Stomach (tissue), 4 donors: ENCODE results near the gene USP40.

Experiments
- EP300 ChIP-seq: sonication (generic); formaldehyde crosslinking; IDR thresholded peaks from one replicate; pipeline ENCODE4 v1.6.1; 2017; ENCODE audit warnings: antibody characterized with exemption
- POLR2A ChIP-seq, 4 donors: fragments of 450-650 bp; IDR thresholded peaks; one replicate each; pipeline ENCODE4 v1.6.1; 2016; ENCODE audit warnings: antibody characterized with exemption in 4 of 4, control low read depth in 2 of 4, mild to moderate bottlenecking in 1 of 4, moderate library complexity in 1 of 4
- TF ChIP-seq, protein P1 (sequence below), 7 experiments: fragments of 450-650 bp in 4 of 7; fragments of 200-600 bp in 3 of 7; sonication (generic) in 3 of 7; IDR thresholded peaks; one replicate each; pipeline ENCODE4 v1.5.1; 2016 to 2019; ENCODE audit warnings: antibody characterized with exemption in 7 of 7, control low read depth in 2 of 7, mild to moderate bottlenecking in 1 of 7

DNA sequence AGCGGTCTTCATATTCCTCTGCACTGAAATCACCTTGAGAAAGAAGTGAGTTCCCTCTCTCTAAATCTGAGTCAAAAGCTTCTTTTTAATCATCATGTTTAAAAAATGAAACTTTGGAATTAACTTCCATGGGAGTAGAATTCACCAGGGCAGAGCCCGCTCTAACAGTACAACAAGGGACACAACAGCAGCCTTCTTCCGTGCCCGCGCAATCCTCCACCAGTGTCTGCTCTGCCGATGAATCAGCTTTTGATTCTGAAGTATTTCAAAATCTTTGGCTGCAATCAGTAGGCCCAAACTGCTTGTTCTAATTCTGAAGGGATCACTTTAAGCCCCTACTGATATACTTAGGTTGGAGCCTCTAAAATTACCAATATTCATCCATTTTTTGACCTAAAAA is 76.9 kb downstream of the USP40 start:
- TF ChIP-seq, protein P1, sequence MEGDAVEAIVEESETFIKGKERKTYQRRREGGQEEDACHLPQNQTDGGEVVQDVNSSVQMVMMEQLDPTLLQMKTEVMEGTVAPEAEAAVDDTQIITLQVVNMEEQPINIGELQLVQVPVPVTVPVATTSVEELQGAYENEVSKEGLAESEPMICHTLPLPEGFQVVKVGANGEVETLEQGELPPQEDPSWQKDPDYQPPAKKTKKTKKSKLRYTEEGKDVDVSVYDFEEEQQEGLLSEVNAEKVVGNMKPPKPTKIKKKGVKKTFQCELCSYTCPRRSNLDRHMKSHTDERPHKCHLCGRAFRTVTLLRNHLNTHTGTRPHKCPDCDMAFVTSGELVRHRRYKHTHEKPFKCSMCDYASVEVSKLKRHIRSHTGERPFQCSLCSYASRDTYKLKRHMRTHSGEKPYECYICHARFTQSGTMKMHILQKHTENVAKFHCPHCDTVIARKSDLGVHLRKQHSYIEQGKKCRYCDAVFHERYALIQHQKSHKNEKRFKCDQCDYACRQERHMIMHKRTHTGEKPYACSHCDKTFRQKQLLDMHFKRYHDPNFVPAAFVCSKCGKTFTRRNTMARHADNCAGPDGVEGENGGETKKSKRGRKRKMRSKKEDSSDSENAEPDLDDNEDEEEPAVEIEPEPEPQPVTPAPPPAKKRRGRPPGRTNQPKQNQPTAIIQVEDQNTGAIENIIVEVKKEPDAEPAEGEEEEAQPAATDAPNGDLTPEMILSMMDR (IDR thresholded peaks at IDR 0.05), result no peak
- TF ChIP-seq POLR2A (IDR thresholded peaks at IDR 0.05) (no peak), EP300 (no peak)
